Subcutaneous adipose tissue (tissue), 4 donors: ENCODE data around the gene CHST8. TPM values are rescaled to one million over a fixed set of nuclear protein-coding genes. Genes with fewer than 3 reads are reported as not detected.

Experiments used
- CTCF ChIP-seq: fragments of 450-650 bp; IDR thresholded peaks from one replicate; pipeline ENCODE4 v1.5.1; 2016; ENCODE audit warnings: low read depth, mild to moderate bottlenecking, control low read depth, antibody characterized with exemption, moderate library complexity
- total RNA-seq, 4 donors: library from RNA; depleted of rRNA; stranded (reverse); fragments of >200 nt; gene quantifications; one replicate each; pipeline ENCODE4 v1.1.0, GENCODE V29; 2016

Gene CHST8
- total RNA-seq, 4 donors from 2014 or later, result 0.49 to 4.0 (median 0.70) TPM

GRCh38 chr19:33813391-33814101 is 191.8 kb downstream of the CHST8 start:
- TF ChIP-seq CTCF, result no peak

GRCh38 chr19:33814181-33815165 is 192.7 kb downstream of the CHST8 start:
- no peak for TF ChIP-seq CTCF

- no peak for TF ChIP-seq CTCF
Measured at GRCh38 chr19:33815380-33816340, 193.9 kb downstream of the CHST8 start.

GRCh38 chr19:33818411-33818810 is 196.7 kb downstream of the CHST8 start:
- TF ChIP-seq CTCF, result no peak

GRCh38 chr19:33819506-33819879 is 197.7 kb downstream of the CHST8 start:
- no peak for TF ChIP-seq CTCF

GRCh38 chr19:33819880-33820781 is 198.4 kb downstream of the CHST8 start:
- TF ChIP-seq CTCF, result no peak
